ENCODE measurements around the gene SLC19A1.

Gene SLC19A1

GRCh38 chr21:45552696-45553391 lies 10.6 kb upstream of the SLC19A1 start:
- no peaks in the 10 kb centered on the region for H3K9me3 ChIP-seq
- no peak overlapping the region for H3K4me3 ChIP-seq (ENCODE audit: low read depth, low read length)
- peaks cover 8% of the 10 kb centered on the region for H3K4me1 ChIP-seq
- H3K27me3 ChIP-seq = no peaks in the 10 kb centered on the region
- H3K36me3 ChIP-seq = no peaks in the 10 kb centered on the region
- no peak for TF ChIP-seq CTCF (IDR thresholded peaks at IDR 0.05; ENCODE audit: low read depth, low read length)
- DNase-seq = no peak

DNA sequence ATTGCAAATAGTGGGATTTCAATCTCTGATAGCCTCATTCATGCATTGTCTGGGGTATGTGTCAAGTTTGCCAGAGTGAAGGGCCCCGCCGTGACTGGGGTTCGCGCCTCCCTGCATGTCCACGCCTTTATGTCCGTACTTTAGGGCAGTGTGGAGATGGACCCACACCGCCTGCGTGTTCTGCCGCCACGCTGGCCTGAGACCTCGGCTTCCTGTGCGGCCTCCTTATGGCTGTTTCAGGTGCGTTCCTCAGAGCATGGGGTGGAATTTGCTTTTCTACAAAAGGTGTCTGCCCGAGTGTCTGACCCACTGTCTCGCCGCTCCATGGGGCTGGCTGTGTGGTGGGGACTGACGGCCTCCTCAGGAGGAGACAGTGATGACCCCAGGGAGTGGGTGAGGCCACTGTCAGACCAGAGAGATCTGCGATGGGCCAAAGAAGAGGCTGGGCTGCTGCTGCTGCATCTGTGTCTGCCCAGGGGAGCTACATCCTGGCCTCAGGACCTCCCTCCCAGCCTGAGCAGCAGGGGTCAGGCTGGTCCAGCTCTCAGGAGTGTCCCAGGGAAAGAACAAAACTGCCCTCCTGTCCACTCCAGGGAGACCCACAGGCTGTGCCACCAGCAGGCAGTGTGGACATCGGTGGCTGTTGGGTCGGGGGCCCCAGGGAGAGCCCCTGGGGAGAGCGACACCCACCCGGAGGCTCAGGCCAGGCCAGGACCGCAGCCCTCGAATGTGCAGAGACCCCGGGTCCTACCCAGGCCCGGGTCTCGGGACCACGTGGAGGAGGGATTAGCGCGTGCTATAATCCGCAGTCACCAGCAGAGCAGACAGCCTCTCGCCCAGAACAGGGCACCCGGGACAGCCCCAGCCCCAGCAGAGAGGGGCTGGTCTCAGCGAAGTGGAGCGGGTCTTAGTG lies 9.8 kb upstream of the SLC19A1 start:
- peaks cover 8% of the 10 kb centered on the region for H3K4me1 ChIP-seq
- no peaks in the 10 kb centered on the region for H3K9me3 ChIP-seq
- H3K36me3 ChIP-seq = no peaks in the 10 kb centered on the region
- no peak for TF ChIP-seq CTCF (IDR thresholded peaks at IDR 0.05; ENCODE audit: low read depth, low read length)
- no peak for DNase-seq
- no peak overlapping the region for H3K4me3 ChIP-seq (ENCODE audit: low read depth, low read length)
- no peaks in the 10 kb centered on the region for H3K27me3 ChIP-seq

DNA sequence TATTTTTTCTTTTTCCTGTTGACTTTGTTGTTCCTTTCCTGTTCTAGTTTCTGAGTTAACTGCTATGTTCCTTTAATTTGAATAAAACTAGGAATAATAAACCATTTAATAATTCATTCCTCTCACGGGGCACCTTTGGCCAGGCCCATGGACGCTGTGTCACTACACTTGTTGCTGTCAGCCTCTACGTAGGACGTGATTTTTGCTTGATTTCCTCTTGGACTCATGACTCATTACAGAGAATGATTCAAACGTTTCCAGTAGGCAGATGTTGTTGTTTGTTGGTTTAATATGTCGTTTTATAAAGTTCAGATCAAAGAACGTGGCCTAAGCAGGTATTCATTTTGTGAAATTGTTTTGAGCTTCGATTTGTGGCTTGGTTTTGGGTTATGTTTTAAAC lies 9.1 kb upstream of the SLC19A1 start:
- no peak for DNase-seq
- no peak for TF ChIP-seq CTCF (IDR thresholded peaks at IDR 0.05; ENCODE audit: low read depth, low read length)
- H3K4me3 ChIP-seq (ENCODE audit: low read depth, low read length) = no peak overlapping the region
- H3K4me1 ChIP-seq = peaks cover 2% of the 10 kb centered on the region
- H3K36me3 ChIP-seq = no peaks in the 10 kb centered on the region
- H3K9me3 ChIP-seq = no peaks in the 10 kb centered on the region
- H3K27me3 ChIP-seq = no peaks in the 10 kb centered on the region

DNA sequence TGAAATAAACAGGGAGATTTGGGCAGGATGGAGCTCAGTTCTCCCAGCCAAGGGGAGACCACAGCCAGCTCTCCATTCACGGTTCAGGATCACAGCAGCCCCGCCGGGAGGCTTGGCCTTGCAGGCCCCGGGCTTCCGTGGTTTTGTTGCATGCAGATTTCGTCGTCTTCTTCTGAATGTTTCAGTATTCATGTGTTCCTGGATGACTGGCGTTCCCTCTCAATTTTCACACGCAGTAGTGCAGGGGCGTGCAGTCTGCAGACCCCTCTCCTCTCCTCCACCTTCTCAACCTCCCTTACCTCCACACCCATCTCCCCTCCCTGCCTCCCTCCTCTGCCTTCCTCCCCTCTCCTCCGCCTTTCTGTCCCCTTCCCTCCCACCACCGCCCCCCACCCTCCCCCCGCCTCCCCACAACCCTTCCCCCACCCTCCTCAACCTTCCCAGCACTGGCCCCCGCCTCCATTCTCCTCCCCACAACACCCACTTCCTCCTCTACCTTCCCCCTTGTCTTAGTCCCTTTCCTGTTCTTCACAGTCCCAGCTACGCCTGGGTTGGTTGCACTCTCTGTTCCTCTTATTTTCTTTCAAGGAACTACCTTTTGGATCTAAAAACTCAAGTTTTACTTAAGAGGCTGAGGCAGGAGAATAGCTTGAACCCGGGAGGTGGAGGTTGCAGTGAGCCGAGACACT lies 8.4 kb upstream of the SLC19A1 start:
- Histone ChIP-seq H3K27me3 (no peaks in the 10 kb centered on the region), H3K4me1 (no peaks in the 10 kb centered on the region), H3K36me3 (no peaks in the 10 kb centered on the region), H3K9me3 (no peaks in the 10 kb centered on the region), H3K4me3 (ENCODE audit: low read depth, low read length) (no peak overlapping the region)
- no peak for DNase-seq
- no peak for TF ChIP-seq CTCF (IDR thresholded peaks at IDR 0.05; ENCODE audit: low read depth, low read length)

DNA sequence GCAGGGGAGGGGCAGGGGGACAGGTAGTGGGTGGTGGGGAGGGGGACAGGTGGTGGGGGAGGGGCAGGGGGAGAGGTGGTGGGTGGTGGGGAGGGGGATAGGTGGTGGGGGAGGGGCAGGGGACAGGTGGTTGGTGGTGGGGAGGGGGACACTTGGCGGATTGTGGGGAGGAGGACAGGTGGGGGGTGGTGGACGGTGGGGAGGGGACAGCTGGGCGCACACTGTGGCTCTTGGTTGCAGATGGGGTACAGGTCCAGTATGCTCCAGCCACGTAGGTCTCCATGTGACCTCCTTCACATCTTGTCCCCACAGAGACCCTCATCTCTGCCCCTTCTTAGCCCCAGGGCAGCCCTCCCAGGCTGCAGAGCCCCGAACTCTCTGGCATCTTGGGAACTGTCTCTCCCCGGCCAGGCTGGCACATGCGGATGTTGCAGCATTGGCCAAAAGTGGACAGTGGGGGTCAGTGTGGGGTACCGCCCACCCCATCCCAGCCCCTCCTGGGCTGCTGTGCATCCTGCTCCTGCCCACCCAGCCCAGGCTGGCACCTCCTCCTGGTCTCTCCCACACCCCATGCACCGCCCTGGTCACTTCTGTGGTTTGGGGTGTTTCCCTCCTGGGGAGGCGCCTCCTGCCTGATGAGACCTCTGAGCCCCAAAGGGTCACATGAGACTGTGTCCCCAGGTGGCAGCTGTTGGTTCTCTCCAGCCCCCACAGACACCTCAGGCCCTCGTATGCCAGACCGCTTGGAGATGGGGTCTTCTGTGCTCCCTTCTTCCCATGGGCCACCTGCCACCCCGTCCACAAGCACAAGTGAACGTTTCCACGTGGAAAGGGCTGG lies 7.6 kb upstream of the SLC19A1 start:
- Histone ChIP-seq H3K4me3 (ENCODE audit: low read depth, low read length) (no peak overlapping the region), H3K36me3 (no peaks in the 10 kb centered on the region), H3K27me3 (no peaks in the 10 kb centered on the region), H3K4me1 (no peaks in the 10 kb centered on the region), H3K9me3 (no peaks in the 10 kb centered on the region)
- DNase-seq = no peak
- no peak for TF ChIP-seq CTCF (IDR thresholded peaks at IDR 0.05; ENCODE audit: low read depth, low read length)

All from BE2C (cell line).